RWPE1 (cell line): Measurements from ENCODE around the gene ZEB2.

Experiments used
- CTCF ChIA-PET: fragments of 350-600 bp; sonication (Branson Sonifier 250); formaldehyde crosslinking; extraction: SDS; loops from one replicate; lab custom pipeline; 2021; lab: Yijun Ruan, JAX
- POLR2A ChIA-PET: fragments of 400-600 bp; formaldehyde crosslinking; extraction: SDS; loops from one replicate; lab custom pipeline; 2020; ENCODE audit warnings: antibody characterized with exemption; ENCODE audit not compliant: low non-redundant PET; lab: Yijun Ruan, JAX
- DNase-seq: peaks from one replicate; pipeline ENCODE4 v3.0.0; 2012; ENCODE audit warnings: low spot score
- H3K27ac ChIP-seq: fragments of 450-650 bp; 2 replicates; pipeline ENCODE4 v1.5.1; 2017
- TF ChIP-seq, protein P1 (sequence below): fragments of 450-650 bp; conservative IDR thresholded peaks from 2 replicates; pipeline ENCODE4 v1.5.1; 2017; ENCODE audit warnings: low read depth, mild to moderate bottlenecking

ZEB2 gene

DNA sequence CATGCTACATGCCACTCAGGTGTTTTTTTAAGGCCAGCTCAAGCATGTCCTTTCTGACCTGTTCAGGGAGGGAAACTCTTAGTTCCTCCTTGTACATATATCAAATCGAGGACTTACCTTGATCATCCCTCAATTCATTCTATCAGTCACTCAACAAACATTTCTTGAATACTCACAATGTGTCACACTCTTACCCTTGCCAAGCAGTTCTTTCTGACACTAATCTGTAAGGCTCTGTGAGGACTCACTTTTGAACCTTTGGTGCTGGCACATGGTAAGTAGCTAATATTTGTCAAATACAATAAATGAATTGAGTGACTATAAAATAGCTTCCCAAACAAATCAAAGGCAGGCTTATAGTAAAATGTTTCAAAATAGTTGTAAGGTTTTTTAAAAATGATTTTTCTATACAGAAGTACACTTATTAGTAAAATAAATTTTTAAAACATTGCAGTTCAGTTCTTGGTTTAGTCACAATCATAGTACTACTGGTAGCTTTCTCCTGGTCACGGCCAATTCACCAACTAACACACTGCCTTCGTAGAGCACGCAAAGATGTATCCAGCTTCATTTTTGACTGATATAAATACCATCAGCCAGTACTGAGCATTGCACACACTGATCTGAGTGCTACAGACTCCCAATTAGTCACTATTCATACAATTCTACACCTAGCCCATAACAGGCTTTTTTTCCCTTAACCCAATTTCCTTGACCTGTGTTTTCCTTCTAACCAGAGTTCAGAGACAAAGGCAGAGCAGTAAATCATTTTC lies 50.9 kb downstream of the ZEB2 start:
- no peak for DNase-seq
- CTCF ChIA-PET, result no interaction called here
- H3K27ac ChIP-seq, result no peak overlapping the region
- POLR2A ChIA-PET, result no interaction called here
- TF ChIP-seq, protein P1, sequence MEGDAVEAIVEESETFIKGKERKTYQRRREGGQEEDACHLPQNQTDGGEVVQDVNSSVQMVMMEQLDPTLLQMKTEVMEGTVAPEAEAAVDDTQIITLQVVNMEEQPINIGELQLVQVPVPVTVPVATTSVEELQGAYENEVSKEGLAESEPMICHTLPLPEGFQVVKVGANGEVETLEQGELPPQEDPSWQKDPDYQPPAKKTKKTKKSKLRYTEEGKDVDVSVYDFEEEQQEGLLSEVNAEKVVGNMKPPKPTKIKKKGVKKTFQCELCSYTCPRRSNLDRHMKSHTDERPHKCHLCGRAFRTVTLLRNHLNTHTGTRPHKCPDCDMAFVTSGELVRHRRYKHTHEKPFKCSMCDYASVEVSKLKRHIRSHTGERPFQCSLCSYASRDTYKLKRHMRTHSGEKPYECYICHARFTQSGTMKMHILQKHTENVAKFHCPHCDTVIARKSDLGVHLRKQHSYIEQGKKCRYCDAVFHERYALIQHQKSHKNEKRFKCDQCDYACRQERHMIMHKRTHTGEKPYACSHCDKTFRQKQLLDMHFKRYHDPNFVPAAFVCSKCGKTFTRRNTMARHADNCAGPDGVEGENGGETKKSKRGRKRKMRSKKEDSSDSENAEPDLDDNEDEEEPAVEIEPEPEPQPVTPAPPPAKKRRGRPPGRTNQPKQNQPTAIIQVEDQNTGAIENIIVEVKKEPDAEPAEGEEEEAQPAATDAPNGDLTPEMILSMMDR, result no peak

DNA sequence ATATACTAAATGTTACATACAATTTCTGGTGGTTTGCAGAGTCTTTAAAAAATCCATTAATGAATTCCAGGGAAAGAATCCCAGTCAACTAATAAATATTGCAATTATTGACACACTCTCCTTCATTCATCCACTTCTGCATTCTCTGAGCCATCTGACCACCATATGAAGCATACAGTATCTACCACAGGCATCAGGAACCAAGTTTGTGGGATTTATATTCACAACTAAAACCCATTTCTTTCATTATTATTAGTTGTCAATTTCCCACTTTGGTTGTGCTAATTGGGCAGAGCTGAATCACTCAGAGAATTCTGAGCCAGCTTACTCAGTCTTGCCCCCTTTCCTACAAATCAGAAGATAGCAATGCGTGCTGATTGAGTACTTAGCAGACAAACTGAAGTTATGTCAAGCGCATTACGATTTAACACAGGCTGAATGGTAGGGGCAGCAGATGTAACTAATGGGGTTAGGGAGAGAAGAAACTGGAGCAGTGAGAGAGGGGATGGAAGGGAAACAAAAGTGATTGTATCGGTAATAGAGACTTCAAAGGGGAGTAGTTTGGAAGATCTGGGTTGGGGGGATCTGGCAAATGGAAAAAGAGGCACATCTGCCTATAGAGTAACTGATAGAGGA lies 52.3 kb downstream of the ZEB2 start:
- TF ChIP-seq, protein P1, result no peak
- H3K27ac ChIP-seq, result no peak overlapping the region
- CTCF ChIA-PET, result no interaction called here
- POLR2A ChIA-PET, result no interaction called here
- no peak for DNase-seq

DNA sequence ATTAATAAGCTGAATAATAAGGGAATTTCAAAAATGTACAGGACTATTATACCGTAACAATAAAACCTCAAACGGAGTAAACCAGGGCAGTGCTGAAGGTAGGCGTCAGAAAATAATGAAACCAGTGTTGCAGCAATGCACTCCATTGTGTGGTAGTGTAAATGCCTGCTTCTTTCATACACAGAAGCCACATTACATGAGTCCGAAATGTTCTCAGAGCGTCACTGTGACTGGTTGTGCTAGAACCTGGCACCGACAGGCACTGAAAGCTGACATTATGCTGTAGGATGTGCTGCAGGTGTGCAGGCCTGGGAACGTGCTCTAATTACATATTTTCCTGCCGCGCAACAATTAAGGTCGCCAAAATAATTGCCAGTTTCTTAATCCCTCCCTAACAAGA lies 53.3 kb downstream of the ZEB2 start:
- ChIA-PET POLR2A (no interaction called here), CTCF (interaction anchor here (0.7 kb wide), 1 partner anchor 304 kb away, joined by 3 read pairs; no protein-coding TSS in a partner anchor)
- DNase-seq, result no peak
- TF ChIP-seq, protein P1, result no peak
- H3K27ac ChIP-seq, result no peak overlapping the region

DNA sequence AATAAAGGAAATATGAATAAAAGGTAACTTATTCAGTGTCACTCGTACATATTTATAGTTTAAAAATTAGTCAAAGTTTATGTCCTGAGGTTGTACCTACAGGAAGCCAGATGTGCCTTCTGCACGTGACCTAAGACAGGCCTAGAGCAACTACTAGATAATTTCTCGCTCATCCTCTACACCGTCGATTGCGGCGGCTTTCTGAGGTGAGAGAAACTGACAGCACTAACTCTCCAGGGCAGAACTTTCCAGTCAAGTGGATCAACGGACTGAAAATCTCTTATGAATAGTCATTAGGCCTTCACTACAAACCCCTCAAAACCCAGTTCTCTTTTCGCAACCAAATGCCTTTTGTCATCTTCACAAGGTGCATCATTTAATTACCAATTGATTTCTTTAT lies 54.2 kb downstream of the ZEB2 start:
- ChIA-PET CTCF (no interaction called here), POLR2A (no interaction called here)
- no peak overlapping the region for H3K27ac ChIP-seq
- no peak for DNase-seq
- TF ChIP-seq, protein P1, result no peak

DNA sequence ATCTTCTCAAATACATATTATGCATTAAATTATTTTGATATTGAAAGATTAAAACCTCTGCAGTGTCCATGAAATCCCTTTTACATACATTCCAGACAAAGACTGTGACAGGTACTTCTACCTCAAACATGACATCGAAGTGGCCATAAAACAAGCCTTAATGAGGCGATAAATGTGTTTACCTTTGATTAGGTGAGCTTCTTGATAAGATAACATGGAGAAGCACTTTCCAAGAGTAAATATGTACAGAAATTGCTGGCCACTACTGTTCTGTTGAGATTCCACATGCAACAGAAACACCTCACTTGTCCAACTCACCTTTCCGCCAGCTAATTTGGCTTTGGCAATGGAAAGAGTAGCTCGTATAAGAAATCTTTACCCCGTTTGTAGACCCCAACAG lies 55.2 kb downstream of the ZEB2 start:
- CTCF ChIA-PET, result no interaction called here

DNA sequence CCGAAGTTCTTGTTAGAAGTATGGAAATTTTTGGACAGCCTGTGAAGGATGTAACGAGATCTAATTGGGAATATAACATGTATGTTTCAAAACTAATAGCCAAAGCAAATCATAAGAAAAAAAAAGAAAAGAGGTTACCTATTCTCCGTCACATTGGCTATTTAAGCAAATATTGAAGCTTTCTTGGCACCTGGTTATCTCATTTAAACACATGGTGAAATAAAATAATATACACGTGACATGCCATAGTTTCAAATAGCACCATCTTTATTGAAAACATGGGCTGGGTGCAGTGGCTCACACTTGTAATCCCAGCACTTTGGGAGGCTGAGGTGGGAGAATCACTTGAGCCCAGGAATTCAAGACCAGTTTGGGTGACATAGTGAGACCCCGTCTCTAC lies 56.7 kb downstream of the ZEB2 start:
- no peak overlapping the region for H3K27ac ChIP-seq
- CTCF ChIA-PET, result no interaction called here
- TF ChIP-seq, protein P1, result no peak
- DNase-seq, result no peak
- POLR2A ChIA-PET, result interaction anchor here (0.7 kb wide), 1 partner anchor 1333 kb away, joined by 3 read pairs; no protein-coding TSS in a partner anchor

More for the DNA sequence above, 55.2 kb downstream of the ZEB2 start:
- POLR2A ChIA-PET, result no interaction called here
- H3K27ac ChIP-seq, result no peak overlapping the region
- DNase-seq, result no peak
- TF ChIP-seq, protein P1, result no peak
